ENCODE data around the gene INO80C.
"Not testable (repeated sequence)": the region's sequence is repeated elsewhere in the genome, so short reads cannot be mapped to it uniquely, and the experiment has no call there.

Gene INO80C

DNA sequence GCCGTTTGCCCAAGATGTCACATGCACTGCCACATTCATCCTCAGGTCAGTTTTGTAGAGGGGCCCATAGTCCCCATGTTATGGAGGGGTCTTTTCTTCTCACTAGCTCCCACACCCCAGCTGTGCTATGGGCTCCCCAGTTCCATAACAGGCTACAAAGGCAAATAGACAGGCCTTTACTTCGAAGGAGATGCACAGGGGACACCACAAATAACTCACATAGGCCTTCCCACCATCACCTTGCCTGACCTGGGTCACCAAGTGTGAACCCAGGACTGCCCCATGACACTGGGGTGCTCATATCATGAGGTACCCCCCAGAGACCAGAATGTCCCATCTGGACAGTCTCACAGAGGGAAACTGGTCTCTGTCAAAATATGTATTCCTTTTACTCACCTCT is 15.0 kb upstream of the INO80C start:
- DNase-seq, result no peak

DNA sequence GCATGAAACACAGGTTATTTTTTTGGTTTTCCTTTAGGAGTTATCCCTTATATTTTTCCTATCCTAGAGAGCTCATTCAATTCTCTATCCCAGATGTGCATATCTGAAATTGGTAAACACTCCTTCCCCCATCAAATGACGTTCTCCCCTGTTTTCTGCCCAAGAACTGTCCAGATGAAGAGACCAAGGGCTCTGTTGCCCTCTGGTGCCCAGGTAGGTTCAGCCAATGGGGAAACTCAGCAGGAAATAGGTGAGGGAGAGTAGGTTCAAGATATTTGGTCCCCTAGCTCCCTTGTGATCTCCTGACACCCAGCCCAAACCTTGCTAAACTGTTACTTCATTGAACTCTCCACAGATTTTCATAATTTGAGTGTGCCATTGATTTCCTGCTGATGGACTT is 14.1 kb upstream of the INO80C start:
- DNase-seq, result no peak

DNA sequence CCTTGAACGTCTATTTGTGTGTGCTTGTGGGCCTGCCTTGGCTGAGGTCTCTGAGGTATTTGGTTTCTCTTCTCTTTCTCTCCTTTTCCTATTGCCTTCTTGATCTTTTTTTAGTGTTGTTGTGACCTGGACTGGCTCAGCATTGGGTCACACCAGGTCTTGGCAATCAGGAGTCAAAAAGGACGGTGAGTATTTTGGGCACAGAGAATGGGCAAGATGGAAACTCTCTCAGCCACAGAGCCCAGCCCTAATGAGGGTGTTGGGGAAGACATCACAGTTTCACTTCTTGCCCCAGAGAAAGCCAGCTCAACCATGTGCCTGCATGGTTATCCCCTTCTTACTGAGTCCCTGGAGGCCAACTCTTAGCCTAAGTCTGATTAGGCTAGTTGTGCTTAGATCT is 13.7 kb upstream of the INO80C start:
- no peak for DNase-seq

DNA sequence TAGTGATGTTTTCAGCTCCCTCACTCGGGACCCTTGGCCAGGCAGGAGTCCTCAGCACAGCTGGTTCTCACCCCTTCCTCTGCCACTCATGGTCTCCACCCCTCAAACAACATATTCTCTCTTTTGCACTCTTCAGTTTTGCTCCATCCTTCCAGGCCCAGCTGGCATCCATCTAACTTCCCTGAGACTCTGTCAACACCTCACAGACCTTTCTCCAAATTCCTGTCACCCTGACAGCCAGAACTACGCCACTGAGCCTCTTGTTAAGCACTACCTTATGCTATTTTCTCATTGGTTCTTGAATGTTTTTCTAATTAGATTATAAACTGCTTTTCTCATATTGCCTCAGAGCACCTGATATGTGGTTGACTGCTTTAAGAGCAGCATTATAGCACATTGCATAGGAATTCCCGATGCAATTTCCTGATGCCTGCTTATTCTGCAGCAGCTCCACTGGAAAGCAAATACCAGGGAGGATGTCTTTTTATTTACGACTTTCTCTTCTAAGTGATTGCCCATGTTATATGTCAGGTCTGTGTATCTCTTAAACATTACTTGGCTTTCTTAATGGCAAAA is 12.4 kb upstream of the INO80C start:
- no peak for DNase-seq

DNA sequence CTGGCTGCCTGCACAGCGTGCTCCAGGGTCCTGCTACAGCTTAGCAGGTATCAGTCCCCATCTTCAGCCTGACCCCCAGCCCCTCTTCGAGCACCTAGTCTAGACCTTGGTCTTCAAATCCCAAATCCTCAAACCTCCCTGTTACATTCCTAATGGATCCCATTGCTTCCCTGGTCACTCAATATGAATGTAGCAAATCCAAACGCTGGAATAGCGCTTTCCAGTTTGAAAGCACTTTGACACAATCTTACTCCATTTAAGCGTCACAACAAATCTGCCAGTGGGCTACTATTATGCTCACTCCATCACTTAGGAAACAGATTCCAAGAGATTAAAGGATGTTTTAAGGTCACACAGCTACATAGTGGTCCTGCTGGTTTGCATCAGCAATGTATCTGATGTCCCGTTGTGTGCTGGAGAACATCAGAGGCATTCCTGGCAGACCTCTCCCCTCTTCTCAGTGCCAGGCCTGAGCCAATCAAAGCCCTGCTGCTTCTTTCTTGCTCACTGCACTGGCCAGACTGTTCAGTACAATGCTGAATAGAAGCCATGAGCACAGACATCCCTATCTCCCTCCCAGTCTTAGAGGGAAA is 11.1 kb upstream of the INO80C start:
- DNase-seq, result no peak

DNA sequence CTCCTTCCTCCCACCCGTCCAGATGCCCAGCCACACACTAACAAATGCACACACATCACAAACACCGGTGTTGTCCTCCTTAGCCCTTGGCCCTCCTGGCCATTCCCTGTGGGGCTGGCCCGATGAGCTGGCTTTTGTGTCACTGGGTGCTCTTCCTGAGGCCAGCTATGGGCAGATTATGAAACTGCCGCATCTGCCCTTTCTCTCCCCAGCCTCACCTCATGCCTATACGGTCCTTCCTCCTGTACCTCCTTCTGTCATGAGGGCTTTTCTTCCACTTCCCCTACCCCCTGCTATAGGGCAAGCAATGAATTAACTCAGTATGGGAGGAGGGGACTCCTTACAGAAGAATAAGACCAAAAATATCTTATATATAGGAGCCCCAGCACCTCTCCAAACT is 10.3 kb upstream of the INO80C start:
- no peak for DNase-seq

DNA sequence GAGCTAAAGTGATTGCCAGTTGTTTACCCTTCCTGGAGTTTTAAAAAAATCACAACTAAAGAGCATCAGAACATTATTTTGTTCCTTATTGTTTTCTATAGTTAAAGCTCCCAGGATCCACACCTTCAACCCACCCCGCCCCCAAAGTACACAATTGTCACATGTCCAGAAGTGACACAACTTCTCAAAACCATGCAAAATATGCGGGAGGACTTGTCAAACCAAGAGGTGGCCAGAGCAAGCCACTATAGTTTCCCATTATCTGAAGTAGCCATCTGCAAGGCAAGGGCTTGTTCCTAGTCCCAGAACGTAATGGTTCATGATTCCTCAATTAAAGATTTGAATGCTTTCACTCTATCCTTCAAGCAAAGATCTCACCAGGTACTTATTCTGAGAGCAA is 9.9 kb upstream of the INO80C start:
- DNase-seq, result no peak

DNA sequence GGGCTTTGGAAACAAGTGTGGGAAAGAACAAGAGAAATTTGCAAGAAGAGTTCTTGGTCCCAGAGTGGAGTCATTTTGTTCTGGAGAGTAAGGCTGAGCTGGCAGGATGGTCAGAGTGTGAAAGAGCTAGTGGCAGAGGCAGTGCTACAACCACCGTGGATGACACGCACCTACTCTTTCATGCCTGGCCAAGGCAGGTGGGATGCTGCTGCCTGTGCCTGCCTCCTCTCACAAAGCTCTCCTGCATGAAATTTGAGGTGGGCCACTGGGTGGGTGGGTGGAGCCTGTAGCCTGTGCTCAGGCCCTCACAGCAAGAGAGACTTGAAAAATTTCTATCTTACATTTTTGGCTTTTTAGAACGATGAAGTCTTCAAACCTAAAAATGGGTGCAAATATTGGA is 9.4 kb upstream of the INO80C start:
- no peak for DNase-seq

DNA sequence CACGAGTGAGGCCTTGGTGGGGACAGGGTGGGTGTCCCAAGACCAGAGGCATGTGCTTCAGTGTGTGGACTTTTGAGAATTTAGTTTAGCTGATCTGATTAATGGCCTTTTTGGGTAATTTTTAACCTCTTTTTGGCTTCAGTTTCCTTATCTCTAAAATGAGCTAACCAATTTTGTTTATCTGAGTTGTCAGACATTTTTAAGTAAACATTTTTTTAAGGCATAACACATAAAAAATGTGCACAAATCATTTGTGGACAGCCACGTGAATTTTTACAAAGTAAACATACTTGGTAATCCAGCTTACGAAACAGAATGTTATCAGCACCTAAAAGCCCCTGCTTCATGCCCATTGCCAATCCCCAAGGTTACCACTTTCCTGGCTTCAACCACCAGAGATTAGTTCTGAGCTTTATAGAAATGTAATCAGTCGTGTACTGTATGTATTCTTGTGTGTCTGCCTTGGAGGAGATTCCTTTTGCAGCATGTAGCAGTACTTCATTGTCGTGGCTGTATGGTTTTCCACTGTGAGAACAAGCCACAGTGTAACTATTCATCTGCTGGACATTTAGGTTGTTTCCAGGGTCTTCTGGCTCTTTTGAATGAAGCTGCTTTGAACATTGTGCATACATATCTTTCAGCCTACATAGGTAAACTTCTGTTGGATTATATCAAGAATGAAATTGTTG is 8.4 kb upstream of the INO80C start:
- no peak for DNase-seq

DNA sequence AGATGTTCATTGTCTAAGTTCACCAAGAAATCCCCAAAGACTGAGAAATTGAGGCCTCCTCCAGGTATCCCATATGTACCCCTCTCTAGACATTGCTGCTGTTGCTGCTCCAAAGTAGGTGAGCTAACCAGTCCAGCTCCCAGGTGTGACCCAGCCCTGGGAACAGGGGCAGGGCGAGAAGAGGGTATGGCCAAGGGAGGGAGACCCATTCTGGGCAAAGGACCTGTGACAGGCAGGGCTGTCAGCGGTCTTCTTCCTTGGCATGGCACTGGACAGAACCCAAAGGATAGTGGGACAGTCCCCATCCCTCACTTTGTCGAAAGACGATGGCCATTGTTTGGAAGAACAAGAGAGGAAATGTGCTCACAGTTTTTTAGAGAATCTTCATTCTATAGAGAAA is 7.2 kb upstream of the INO80C start:
- DNase-seq, result no peak

DNA sequence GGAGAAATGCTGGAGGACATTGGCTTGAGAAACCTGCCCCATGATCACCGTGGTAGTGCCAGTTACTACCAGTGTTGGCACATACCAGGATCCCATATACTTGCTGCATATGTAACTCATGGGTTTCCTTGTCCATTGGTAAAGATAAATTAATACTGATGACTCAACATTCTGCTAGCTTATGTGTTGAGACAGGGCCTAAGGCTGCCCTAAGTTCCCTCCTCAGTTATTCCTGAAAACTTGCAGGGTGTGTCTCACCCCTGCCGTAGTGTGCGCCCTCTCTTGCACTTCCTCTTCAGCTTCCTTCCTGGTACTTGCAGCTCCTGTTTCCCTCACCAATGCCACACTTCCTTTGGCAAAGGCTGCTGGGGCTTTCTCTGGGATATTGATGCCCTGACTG is 4.3 kb upstream of the INO80C start:
- no peak for DNase-seq

DNA sequence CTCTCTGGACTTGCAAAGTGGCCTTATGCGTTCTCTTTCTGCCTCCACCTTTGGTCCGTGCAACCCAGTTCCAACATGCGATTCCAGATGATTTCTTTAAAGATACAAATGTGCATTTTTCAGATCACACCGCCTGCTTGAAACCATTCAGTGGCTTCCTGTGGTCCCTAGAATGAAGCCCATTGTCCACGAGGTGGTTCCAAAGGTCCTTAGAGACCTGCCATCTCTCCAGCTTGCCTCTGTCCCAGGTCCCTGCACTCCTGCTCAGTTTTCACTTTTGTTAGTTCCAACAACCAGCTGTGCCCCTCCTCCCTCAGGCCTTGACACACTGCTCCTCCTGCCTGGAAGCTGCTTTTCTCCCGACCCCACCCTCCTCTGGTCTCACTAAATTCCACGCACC is 3.6 kb upstream of the INO80C start:
- no peak for DNase-seq

DNA sequence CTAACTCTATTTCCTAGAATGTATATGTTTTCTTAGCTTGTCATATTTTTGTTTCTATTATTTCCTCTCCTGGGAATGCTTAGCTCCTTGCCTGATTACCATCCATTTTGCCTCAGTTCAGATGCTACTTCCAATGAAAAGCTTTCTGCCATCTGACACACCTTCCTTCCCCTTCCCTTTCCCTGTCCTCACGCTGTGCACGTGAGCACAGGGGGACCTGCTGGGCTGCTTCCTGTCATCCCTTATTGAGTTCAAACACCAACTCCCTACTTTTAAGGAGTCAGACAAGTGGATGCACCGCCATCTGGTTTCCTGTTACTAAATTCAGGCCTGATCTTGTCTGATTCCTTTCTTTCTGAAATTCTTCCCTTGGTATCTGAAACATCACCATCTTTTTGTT is 2.4 kb upstream of the INO80C start:
- no peak for DNase-seq

DNA sequence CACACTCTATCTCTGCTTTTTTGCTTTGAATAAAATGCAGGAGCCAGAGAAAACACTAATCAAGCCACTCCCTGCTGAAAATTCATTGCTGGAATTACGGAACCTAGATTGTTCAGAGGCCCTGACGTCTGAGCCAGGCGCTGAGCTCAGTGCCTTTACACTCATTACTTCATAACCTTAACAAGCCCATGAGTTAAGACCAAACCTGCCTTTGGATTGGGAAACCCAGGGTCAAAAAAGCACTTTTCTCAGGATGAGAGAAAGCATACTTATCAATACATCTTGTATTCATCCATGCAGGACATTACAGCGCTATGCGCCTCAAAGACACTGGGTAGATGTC is 762 bp downstream of the INO80C start:
- DNase-seq, result no peak

DNA sequence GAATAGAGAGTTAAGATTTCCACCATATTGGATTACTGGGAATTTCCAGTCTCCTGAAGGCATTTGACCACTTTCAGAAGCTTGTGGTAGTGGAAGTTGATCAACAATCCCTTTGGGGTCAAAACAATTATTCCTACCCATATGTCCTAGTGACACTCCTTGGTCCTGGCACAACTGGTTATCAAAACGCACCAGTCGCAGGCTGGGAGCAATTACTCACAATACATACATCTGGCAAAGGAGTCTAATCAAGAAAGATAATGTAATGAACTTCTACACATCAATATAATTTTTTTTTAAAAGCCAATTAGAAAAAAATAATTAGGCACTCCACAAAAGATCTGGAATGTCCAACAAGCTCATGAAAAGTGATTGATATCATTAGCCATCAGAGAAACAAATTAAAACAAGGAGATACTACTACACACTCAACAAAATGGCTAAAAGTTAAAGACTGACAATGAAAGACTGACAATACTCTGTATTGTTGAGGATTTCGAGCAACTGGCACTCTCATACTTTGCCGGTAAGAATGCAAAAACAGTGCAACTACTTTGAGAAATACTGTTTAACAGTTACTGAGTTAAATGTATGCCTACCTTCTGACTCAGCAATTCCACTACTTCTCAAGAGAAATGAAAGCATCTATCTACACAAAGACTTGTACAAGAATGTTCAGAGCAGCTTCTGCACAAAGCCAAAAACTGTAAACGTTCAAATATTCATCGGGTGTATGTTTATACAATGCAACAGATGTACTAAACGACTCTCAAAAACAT is 2.0 kb downstream of the INO80C start:
- DNase-seq, result no peak

DNA sequence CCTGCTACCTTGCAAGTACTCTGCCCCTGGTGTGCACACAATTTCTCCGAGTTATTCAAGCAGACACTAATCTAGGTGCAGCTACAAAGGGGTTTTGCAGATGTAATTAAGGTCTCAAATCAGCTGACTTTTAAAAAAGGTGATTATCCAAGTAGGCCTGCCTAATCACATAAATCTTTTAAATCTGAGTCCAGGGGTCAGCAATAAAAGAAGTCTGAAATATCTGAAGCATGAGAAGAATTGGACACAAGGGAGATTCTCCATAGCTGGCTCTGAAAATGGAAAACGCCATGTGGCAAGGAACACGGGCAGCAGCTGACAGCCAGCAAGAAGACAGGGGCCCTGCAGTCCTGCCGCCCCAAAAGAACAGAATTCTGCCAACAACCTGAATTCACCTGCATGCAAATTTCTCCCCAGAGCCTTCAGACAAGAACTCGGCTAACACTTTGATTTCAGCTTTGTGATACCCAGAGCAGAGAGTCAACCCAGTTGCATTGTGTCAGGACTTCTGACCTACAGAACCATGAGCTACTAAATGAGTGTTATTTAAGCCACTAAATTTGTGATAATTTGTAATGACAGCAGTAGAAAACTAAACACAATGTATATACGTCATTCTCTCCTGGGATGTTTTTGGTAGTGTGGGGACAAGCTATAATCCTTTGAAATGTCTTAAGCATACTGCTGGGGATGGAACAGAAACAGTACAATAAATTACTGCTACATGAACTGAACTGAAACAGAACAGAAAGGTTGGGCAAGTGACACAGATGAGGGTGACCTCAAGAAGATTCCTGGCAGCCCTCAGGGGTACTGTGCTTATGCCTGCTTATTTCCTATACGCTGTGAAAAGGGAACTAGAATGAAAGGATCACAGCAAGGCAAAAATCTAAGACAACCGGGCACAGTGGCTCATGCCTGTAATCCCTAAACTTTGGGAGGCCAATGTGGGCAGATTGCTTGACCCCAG is 3.2 kb downstream of the INO80C start:
- DNase-seq, result peak; percentile 75

DNA sequence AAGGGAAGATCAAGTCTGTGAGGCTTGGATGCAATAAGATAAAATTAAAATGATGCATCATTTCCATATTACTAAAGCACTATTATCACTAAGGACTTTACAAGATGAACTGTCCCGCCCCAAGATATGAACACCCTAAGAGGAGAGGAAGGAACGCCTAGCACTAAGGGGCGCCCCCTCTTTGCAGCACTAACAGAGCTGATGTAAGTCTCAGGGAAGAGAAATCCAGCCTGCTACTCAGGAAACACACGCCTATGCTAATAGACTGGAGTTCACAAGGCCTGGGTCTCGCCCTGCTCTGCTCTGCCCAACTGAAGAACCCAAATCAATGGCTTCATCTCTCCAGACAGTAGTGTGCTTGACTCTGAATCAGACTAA is 6.1 kb downstream of the INO80C start:
- DNase-seq, result no peak

DNA sequence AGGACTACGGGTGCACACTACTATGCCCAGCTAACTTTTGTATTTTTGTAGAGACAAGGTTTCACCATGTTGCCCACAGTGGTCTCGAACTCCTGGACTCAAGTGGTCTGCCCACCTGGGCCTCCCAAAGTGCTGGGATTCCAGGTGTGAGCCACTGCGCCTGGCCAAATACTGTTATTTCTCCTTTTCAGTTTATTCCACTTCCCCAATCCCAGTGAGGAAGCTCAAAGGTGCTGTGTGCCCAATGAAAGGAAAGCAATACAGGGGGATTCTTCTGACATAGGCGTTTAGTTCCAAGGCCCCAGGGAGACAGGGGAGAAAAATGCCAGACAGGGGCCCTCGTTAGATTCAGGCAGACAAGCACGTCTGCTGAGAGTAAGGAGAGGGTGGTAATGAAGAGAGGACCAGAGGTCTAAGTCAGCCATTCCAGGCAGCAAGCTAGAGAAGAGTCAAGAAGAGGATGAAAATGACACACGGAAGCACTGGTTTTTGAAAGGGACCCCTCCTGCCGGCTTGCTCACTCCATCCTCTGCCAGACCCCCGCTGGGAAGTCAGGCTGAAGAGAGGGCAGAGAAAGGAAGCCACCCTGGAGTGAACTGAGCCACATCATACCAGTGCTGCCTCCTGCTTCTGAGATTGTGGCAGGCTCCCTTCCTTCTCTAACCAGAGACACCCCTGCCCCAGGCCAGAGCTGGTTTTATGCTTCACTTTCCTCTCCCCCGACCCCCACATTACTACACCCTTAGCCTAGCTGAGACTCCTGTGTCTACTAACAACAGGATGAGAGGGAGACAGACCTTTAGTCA is 6.7 kb downstream of the INO80C start:
- DNase-seq, result no peak

DNA sequence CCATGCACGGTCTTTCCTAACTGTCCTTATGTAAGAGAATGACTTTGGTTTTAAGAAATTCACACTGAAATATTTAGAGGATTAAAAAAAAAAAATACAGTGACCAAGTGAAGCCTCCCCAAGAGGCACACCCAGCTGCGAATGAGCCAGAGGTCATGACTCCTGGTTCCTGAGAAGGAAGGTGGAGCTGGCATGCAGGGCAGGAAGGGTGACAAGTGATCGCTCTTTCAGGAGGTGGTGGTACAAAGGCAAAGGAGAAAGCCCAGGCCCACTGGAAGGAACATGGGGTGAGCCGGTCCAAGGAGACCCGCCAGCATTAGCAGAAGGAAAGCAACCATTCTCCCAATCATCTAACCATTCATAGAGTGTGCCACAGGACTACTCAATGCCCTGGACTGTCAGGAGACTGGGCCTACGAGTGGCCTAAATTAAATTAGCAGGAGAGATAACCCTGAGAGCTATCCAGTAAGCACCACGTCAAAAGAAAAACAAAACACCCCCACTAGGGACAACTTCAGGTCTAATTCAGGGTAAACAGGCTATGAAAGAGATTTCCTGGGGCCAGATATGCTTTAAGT is 7.8 kb downstream of the INO80C start:
- DNase-seq, result no peak

DNA sequence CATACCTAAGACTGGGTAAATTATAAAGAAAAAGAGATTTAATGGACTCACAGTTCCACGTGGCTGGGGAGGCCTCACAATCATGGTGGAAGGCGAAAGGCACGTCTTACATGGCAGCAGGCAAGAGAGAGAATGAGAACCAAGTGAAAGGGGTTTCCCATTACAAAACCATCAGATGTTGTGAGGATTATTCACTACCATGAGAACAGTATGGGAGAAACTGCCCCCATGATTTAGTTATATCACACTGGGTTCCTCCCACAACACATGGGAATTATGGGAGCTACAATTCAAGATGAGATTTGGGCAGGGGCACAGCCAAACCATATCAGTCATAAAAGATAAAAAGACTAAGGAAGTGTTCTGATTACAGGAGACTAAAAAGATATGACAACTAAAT is 8.5 kb downstream of the INO80C start:
- not testable (repeated sequence) for DNase-seq

DNA sequence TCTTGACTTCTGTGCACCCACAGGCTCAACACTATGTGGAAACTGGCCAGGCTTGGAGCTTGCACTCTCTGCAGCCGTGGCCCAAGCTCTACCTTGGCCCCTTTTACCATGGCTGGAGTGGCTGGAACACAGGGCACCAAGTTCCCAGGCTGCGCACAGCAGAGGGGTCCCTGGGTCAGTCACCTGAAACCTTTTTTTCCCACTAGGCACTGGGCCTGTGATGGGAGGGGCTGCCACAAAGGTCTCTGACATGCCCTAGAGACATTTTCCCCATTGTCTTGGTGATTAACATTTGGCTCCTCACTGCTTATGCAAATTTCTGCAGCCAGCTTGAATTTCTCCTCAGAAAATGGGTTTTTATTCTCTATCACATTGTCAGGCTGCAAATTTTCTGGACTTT is 9.4 kb downstream of the INO80C start:
- not testable (repeated sequence) for DNase-seq

DNA sequence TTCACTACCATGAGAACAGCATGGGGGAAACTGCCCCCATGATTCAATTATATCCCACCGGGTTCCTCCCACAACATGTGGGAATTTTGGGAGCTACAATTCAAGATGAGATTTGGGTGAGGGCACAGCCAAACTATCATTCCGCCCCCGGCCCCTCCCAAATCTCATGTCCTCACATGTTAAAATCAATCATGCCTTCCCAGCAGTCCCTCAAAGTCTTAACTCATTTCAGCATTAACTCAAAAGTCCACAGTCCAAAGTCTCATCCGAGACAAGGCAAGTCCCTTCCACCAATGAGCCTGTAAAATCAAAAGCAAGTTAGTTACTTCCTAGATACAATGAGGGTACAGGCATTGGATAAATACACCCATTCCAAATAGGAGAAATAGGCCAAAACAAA is 10.2 kb downstream of the INO80C start:
- not testable (repeated sequence) for DNase-seq

Data from NCI-H526 treated with DMSO at 0.1 percent for 48 hours (cell line).